ENCODE results near the gene GJB1.

The GJB1 gene

DNA sequence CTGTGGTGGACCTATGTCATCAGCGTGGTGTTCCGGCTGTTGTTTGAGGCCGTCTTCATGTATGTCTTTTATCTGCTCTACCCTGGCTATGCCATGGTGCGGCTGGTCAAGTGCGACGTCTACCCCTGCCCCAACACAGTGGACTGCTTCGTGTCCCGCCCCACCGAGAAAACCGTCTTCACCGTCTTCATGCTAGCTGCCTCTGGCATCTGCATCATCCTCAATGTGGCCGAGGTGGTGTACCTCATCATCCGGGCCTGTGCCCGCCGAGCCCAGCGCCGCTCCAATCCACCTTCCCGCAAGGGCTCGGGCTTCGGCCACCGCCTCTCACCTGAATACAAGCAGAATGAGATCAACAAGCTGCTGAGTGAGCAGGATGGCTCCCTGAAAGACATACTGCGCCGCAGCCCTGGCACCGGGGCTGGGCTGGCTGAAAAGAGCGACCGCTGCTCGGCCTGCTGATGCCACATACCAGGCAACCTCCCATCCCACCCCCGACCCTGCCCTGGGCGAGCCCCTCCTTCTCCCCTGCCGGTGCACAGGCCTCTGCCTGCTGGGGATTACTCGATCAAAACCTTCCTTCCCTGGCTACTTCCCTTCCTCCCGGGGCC lies 1.2 kb downstream of the GJB1 start:
- in situ Hi-C loops (cut with MboI; ENCODE audit: low sequenced_read_pairs, unreplicated experiment), result no loop called here
- DNase-seq (ENCODE audit: low spot score), result no peak
- TF ChIP-seq, protein P1, sequence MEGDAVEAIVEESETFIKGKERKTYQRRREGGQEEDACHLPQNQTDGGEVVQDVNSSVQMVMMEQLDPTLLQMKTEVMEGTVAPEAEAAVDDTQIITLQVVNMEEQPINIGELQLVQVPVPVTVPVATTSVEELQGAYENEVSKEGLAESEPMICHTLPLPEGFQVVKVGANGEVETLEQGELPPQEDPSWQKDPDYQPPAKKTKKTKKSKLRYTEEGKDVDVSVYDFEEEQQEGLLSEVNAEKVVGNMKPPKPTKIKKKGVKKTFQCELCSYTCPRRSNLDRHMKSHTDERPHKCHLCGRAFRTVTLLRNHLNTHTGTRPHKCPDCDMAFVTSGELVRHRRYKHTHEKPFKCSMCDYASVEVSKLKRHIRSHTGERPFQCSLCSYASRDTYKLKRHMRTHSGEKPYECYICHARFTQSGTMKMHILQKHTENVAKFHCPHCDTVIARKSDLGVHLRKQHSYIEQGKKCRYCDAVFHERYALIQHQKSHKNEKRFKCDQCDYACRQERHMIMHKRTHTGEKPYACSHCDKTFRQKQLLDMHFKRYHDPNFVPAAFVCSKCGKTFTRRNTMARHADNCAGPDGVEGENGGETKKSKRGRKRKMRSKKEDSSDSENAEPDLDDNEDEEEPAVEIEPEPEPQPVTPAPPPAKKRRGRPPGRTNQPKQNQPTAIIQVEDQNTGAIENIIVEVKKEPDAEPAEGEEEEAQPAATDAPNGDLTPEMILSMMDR (IDR thresholded peaks at IDR 0.05; ENCODE audit: borderline replicate concordance, control extremely low read depth, extremely low read depth, insufficient read depth, missing control alignments), result no peak

DNA sequence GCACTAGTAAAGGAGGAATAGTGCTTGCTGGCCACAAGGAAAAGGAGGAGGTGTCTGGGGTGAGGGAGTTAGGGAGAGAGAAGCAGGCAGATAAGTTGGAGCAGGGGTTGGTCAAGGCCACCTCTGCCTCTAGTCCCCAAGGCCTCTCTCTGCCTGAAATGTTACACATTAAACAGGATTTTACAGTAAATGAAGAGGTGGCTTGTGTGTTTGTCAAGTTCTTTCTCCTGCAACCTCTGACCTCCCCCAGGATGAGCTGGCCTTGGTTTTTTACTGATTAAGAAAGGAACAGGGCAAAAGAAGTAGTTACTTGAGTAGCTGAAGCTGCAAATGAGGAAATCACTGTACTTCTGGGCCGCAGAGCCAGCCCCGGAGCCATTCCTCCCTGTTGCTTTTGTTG lies 2.0 kb downstream of the GJB1 start:
- TF ChIP-seq, protein P1 (IDR thresholded peaks at IDR 0.05; ENCODE audit: borderline replicate concordance, control extremely low read depth, extremely low read depth, insufficient read depth, missing control alignments), result no peak
- in situ Hi-C loops (cut with MboI; ENCODE audit: low sequenced_read_pairs, unreplicated experiment), result no loop called here
- no peak for DNase-seq (ENCODE audit: low spot score)

DNA sequence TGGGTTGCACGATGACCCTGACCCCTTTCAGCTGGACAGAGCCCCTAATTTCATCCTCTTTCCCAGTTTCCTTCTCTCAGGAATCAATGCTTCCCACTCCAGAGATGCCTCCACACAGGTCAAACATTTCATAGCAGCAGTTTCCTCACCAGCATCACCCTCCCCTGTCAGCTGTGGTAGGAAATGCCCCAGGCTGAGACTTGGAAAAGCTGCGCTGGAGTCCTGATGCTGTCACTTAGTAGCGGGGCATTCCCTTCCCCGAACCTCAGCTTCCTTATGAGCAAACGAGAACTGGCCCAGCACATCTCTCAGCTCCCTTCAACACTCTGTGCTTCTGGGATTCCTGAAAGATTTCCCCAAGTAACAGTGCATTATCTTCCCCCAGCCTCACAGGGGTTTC lies 2.7 kb downstream of the GJB1 start:
- in situ Hi-C loops (cut with MboI; ENCODE audit: low sequenced_read_pairs, unreplicated experiment), result no loop called here
- DNase-seq (ENCODE audit: low spot score), result no peak
- TF ChIP-seq, protein P1 (IDR thresholded peaks at IDR 0.05; ENCODE audit: borderline replicate concordance, control extremely low read depth, extremely low read depth, insufficient read depth, missing control alignments), result no peak

DNA sequence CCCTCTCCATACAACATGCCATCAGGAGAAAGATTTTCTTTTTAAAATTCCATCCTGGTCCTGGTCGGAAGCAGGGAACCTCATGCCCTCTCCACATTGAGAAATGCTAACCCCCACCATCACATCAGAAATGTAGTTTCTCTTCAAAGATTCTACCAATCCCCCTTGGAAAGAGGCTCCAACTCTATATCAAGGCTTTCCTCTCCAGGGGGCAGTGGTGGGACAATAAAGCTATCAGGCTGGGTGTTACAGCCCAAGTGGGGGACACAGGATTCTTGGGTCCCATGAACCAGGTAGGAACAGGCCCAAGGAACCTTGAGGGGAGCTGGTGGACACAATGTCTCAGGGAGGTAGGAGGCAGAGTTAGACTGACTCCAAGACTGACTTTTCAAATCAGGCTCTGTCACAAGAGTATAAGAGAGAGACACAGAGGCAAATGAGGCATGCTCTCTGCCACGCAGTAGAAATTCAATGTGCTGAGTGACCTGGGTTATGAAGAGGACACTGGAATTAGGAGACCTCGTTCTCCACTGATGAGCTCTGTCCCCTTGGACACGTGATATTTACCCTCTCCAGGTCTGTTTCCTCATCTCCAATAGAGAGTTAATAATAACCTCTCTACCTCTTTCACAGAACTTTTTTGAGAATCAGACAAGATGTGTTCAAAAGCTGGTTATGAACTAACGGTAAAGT lies 4.5 kb downstream of the GJB1 start:
- TF ChIP-seq, protein P1 (IDR thresholded peaks at IDR 0.05; ENCODE audit: borderline replicate concordance, control extremely low read depth, extremely low read depth, insufficient read depth, missing control alignments), result no peak
- in situ Hi-C loops (cut with MboI; ENCODE audit: low sequenced_read_pairs, unreplicated experiment), result no loop called here
- no peak for DNase-seq (ENCODE audit: low spot score)

DNA sequence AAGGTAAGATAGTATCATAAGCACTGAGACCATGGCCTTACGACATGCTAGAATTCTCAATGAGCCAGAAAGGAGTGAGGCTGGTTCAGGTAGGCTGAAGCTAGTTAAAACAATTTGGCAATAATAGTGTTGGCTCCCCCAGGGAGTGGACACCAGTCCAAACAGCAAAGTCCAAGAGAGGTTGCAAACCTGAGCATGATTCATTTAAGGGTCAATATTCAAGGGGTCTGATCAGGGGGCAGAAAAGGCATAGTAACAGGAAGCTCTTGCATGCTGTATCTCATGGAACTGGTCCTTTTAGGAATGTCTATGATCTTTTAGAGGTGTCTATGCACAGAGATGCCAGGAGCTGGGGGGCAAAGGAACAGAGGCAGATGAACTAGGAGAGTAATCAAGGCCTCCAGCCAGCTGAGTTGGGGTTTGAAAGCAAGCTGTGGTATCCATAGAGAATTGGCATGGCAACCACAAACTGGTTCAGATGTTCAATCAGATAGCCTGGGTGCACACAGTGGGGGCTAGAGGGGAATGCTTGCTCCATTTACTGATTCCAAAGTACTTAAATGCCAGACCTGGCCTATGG lies 5.1 kb downstream of the GJB1 start:
- TF ChIP-seq, protein P1 (IDR thresholded peaks at IDR 0.05; ENCODE audit: borderline replicate concordance, control extremely low read depth, extremely low read depth, insufficient read depth, missing control alignments), result no peak
- no peak for DNase-seq (ENCODE audit: low spot score)
- in situ Hi-C loops (cut with MboI; ENCODE audit: low sequenced_read_pairs, unreplicated experiment), result no loop called here

DNA sequence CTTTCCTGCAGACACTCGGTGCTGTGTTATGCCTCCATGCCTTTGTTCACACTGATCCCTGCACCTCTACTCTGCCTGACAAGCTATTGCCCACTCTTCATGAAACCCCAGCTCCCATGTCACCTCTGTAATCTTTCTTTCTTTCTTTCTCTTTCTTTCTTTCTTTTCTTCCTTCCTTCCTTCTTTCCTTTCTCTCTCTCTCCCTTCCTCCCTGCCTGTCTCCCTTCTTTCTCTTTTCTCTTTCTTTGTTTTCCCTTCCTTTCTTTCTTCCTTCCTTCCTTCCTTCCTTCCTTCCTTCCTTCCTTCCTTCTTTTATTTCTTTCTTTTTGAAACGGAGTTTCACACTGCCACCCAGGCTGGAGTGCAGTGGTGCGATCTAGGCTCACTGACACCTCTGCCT lies 12.5 kb downstream of the GJB1 start:
- TF ChIP-seq, protein P1 (IDR thresholded peaks at IDR 0.05; ENCODE audit: borderline replicate concordance, control extremely low read depth, extremely low read depth, insufficient read depth, missing control alignments), result no peak
- in situ Hi-C loops (cut with MboI; ENCODE audit: low sequenced_read_pairs, unreplicated experiment), result no loop called here
- no peak for DNase-seq (ENCODE audit: low spot score)
